NCI-H1105 treated with DMSO at 0.1 percent for 48 hours (cell line): Measurements from ENCODE around the gene MAVS.

Experiments used
- DNase-seq: peaks from one replicate; lab custom pipeline; 2025; lab: John Stamatoyannopoulos, UW

The MAVS gene

GRCh38 chr20:3911956-3912355, 65.3 kb downstream of the MAVS start:
- peak; percentile 66 for DNase-seq

- DNase-seq = no peak
These were observed 67.8 kb downstream of the MAVS start for GRCh38 chr20:3914446-3914845.

GRCh38 chr20:3915691-3916090, 69.1 kb downstream of the MAVS start:
- no peak for DNase-seq

GRCh38 chr20:3916364-3916763, 69.7 kb downstream of the MAVS start:
- DNase-seq = no peak

- no peak for DNase-seq
These were observed 72.7 kb downstream of the MAVS start for GRCh38 chr20:3919352-3919751.

- no peak for DNase-seq
These were observed 75.8 kb downstream of the MAVS start for GRCh38 chr20:3922223-3922982.

- DNase-seq = no peak
These were observed 76.3 kb downstream of the MAVS start for GRCh38 chr20:3922983-3923339.

- DNase-seq = no peak
These were observed 77.2 kb downstream of the MAVS start for GRCh38 chr20:3923818-3924217.

- no peak for DNase-seq
These were observed 77.9 kb downstream of the MAVS start for GRCh38 chr20:3924304-3925112.

GRCh38 chr20:3925113-3925695, 78.6 kb downstream of the MAVS start:
- DNase-seq = no peak
